Panc1 (cell line): ENCODE results near the gene TMTC3. TPM values are rescaled to one million over a fixed set of nuclear protein-coding genes. Genes with fewer than 3 reads are reported as not detected.

Experiments
- ATAC-seq: fragments of 200-7000 bp; cut with Tn5 transposase; 2 replicates; pipeline ENCODE4 v1.9.1; 2020; ENCODE audit warnings: mild to moderate bottlenecking, moderate library complexity
- BruUV-seq: library from RNA; stranded (reverse); fragments of 400-500 nt; replicated peaks from 2 replicates; lab custom pipeline; 2021; lab: Mats Ljungman, UMichigan
- CTCF ChIA-PET: fragments of 300-600 bp; sonication (Branson Sonifier 250); formaldehyde crosslinking; loops from one replicate; lab custom pipeline; 2022; ENCODE audit warnings: antibody characterized with exemption; lab: Charles Lee
- POLR2A ChIA-PET: fragments of 300-600 bp; sonication (Branson Sonifier 250); formaldehyde crosslinking; loops from one replicate; lab custom pipeline; 2022; ENCODE audit warnings: antibody characterized with exemption; lab: Charles Lee
- DNase-seq: peaks from one replicate; pipeline ENCODE4 v3.0.0-alpha.2; 2010; ENCODE audit warnings: low read depth, low spot score
- H3K27ac ChIP-seq: 2 replicates; pipeline ENCODE4 v1.5.1; 2011; ENCODE audit warnings: mild to moderate bottlenecking, low read length, inconsistent platforms
- H3K27me3 ChIP-seq: fragments of 200-500 bp; sonication (Bioruptor generic); 2 replicates; pipeline ENCODE4 v1.6.0; 2014; ENCODE audit warnings: low read length, inconsistent platforms; ENCODE audit not compliant: control insufficient read depth, insufficient read depth
- H3K36me3 ChIP-seq: fragments of 200-500 bp; sonication (Bioruptor generic); 2 replicates; pipeline ENCODE4 v1.5.1; 2014; ENCODE audit warnings: inconsistent platforms, mild to moderate bottlenecking, low read length, moderate library complexity; ENCODE audit not compliant: control insufficient read depth, insufficient read depth
- H3K4me1 ChIP-seq: 2 replicates; pipeline ENCODE4 v1.5.1; 2011; ENCODE audit warnings: inconsistent platforms, mild to moderate bottlenecking, low read length, moderate library complexity; ENCODE audit not compliant: control insufficient read depth, insufficient read depth
- H3K4me3 ChIP-seq, 2 experiments: 2 replicates each; pipeline ENCODE4 v1.5.1; 2011 to 2012; ENCODE audit warnings: low read depth in 2 of 2, low read length in 2 of 2, mild to moderate bottlenecking in 2 of 2, inconsistent platforms in 1 of 2, moderate library complexity in 1 of 2
- H3K9me3 ChIP-seq: fragments of 200-500 bp; sonication (Bioruptor generic); 2 replicates; pipeline ENCODE4 v1.5.1; 2014; ENCODE audit warnings: low read depth, mild to moderate bottlenecking, inconsistent platforms, low read length, moderate library complexity; ENCODE audit not compliant: control insufficient read depth, insufficient read depth
- POLR2AphosphoS5 ChIP-seq: IDR thresholded peaks from 2 replicates; pipeline ENCODE4 v1.6.1; 2012; ENCODE audit warnings: mild to moderate bottlenecking, low read depth, low read length, moderate library complexity
- SIN3A ChIP-seq: IDR thresholded peaks from 2 replicates; pipeline ENCODE4 v1.6.1; 2012; ENCODE audit warnings: low read depth, mild to moderate bottlenecking, low read length, moderate library complexity, borderline replicate concordance; ENCODE audit not compliant: insufficient read depth
- TCF7L2 ChIP-seq: IDR thresholded peaks from 2 replicates; pipeline ENCODE4 v1.6.1; 2011; ENCODE audit warnings: mild to moderate bottlenecking, low read depth, low read length, inconsistent platforms
- in situ Hi-C: cut with HindIII; loops from 2 replicates; pipeline ENCODE4 v1.10.0; 2016; ENCODE audit warnings: low sequenced_read_pairs, low pct_unique_long_range_greater_than_20kb
- intact Hi-C: fragments of 100-400 bp; cut with micrococcal nuclease; formaldehyde crosslinking; loops from one replicate; pipeline ENCODE4 v1.10.0; 2022; ENCODE audit not compliant: unreplicated experiment
- total RNA-seq: library from RNA; stranded (reverse); gene quantifications from one replicate; pipeline ENCODE4 v1.2.1, GENCODE V29; 2021; ENCODE audit not compliant: unreplicated experiment
- TF ChIP-seq, protein P1 (sequence below), 2 experiments: IDR thresholded peaks; 2 replicates each; pipeline ENCODE4 v1.6.1; 2011 to 2012; ENCODE audit warnings: low read depth in 2 of 2, control low read depth in 1 of 2, low read length in 1 of 2, mild to moderate bottlenecking in 1 of 2, moderate library complexity in 1 of 2; ENCODE audit not compliant: insufficient read depth in 1 of 2
- TF ChIP-seq, protein P2 (sequence below): fragments of 450-650 bp; IDR thresholded peaks from 2 replicates; pipeline ENCODE4 v1.5.1; 2017; ENCODE audit warnings: mild to moderate bottlenecking

Gene TMTC3
- total RNA-seq, 1 experiment from 2014 or later, result 21.6 TPM

DNA sequence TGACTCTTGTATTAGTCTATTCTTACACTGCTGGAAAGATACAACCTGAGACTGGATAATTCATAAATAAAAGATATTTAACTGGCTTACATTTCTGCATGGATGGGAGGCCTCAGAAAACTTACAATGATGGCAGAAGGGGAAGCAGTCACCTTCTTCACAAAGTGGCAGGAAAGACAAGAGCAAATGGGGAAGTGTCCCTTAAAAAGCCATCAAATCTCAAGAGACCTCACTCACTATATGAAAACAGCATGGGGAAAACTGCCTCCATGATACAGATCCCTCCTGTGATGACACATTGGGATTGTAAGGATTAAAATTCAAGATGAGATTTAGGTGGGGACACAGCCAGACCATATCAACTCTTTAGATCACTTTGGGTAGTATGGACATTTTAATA lies 83.7 kb downstream of the TMTC3 start:
- ATAC-seq, result no peak
- intact Hi-C loops (no loop called here), in situ Hi-C loops (no loop called here)
- no peak for DNase-seq
- CTCF ChIA-PET, result no interaction called here
- Histone ChIP-seq H3K36me3 (no peaks in the 10 kb centered on the region), H3K9me3 (no peaks in the 10 kb centered on the region), H3K27ac (no peak overlapping the region), H3K4me1 (no peaks in the 10 kb centered on the region), H3K27me3 (no peaks in the 10 kb centered on the region), H3K4me3 (no peak overlapping the region)
- TF ChIP-seq POLR2AphosphoS5, result no peak
- TF ChIP-seq, protein P1, sequence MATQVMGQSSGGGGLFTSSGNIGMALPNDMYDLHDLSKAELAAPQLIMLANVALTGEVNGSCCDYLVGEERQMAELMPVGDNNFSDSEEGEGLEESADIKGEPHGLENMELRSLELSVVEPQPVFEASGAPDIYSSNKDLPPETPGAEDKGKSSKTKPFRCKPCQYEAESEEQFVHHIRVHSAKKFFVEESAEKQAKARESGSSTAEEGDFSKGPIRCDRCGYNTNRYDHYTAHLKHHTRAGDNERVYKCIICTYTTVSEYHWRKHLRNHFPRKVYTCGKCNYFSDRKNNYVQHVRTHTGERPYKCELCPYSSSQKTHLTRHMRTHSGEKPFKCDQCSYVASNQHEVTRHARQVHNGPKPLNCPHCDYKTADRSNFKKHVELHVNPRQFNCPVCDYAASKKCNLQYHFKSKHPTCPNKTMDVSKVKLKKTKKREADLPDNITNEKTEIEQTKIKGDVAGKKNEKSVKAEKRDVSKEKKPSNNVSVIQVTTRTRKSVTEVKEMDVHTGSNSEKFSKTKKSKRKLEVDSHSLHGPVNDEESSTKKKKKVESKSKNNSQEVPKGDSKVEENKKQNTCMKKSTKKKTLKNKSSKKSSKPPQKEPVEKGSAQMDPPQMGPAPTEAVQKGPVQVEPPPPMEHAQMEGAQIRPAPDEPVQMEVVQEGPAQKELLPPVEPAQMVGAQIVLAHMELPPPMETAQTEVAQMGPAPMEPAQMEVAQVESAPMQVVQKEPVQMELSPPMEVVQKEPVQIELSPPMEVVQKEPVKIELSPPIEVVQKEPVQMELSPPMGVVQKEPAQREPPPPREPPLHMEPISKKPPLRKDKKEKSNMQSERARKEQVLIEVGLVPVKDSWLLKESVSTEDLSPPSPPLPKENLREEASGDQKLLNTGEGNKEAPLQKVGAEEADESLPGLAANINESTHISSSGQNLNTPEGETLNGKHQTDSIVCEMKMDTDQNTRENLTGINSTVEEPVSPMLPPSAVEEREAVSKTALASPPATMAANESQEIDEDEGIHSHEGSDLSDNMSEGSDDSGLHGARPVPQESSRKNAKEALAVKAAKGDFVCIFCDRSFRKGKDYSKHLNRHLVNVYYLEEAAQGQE (IDR thresholded peaks at IDR 0.05; ENCODE audit: insufficient read depth in 1 of 2, low read depth in 2 of 2, low read length in 1 of 2), result no peak
- no peak for TF ChIP-seq TCF7L2
- TF ChIP-seq, protein P2, sequence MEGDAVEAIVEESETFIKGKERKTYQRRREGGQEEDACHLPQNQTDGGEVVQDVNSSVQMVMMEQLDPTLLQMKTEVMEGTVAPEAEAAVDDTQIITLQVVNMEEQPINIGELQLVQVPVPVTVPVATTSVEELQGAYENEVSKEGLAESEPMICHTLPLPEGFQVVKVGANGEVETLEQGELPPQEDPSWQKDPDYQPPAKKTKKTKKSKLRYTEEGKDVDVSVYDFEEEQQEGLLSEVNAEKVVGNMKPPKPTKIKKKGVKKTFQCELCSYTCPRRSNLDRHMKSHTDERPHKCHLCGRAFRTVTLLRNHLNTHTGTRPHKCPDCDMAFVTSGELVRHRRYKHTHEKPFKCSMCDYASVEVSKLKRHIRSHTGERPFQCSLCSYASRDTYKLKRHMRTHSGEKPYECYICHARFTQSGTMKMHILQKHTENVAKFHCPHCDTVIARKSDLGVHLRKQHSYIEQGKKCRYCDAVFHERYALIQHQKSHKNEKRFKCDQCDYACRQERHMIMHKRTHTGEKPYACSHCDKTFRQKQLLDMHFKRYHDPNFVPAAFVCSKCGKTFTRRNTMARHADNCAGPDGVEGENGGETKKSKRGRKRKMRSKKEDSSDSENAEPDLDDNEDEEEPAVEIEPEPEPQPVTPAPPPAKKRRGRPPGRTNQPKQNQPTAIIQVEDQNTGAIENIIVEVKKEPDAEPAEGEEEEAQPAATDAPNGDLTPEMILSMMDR, result no peak
- no peak for TF ChIP-seq SIN3A
- no TSS peak for BruUV-seq
- POLR2A ChIA-PET, result no interaction called here

DNA sequence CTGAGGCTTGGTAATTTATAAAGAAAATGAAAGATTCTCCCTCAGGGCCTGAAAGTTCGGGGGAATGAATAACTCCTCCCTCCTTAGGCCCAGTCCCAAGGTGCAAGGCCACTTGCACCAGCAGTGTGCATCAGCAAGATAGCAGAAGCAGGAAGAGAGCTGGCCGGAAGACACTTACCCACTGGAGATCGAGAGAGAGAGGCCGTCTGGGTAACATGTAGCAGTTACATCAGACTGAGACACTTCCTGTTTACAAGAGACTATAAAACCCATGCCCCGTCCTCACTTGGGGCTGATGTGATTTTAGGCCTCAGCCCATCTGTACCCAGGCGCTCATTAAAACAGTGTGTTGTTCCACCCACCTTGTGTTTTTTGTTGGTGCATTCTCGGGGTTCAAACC lies 85.2 kb downstream of the TMTC3 start:
- no peak overlapping the region for H3K4me3 ChIP-seq

More for the DNA sequence above, 85.2 kb downstream of the TMTC3 start:
- TF ChIP-seq TCF7L2, result no peak
- TF ChIP-seq, protein P2, result no peak
- TF ChIP-seq SIN3A, result no peak
- TF ChIP-seq POLR2AphosphoS5, result no peak
- TF ChIP-seq, protein P1 (IDR thresholded peaks at IDR 0.05; ENCODE audit: insufficient read depth in 1 of 2, low read depth in 2 of 2, low read length in 1 of 2), result no peak
- ATAC-seq, result no peak
- CTCF ChIA-PET, result no interaction called here
- H3K4me1 ChIP-seq, result no peaks in the 10 kb centered on the region
- no peaks in the 10 kb centered on the region for H3K36me3 ChIP-seq
- in situ Hi-C loops, result no loop called here
- POLR2A ChIA-PET, result no interaction called here
- H3K27me3 ChIP-seq, result no peaks in the 10 kb centered on the region
- BruUV-seq, result no TSS peak
- DNase-seq, result no peak
- no peaks in the 10 kb centered on the region for H3K9me3 ChIP-seq
- intact Hi-C loops, result no loop called here
- H3K27ac ChIP-seq, result no peak overlapping the region
